Panc1 (cell line): ENCODE data around the gene MINDY4. TPM values are rescaled to one million over a fixed set of nuclear protein-coding genes. Genes with fewer than 3 reads are reported as not detected.

Experiments
- ATAC-seq: fragments of 200-7000 bp; cut with Tn5 transposase; 2 replicates; pipeline ENCODE4 v1.9.1; 2020; ENCODE audit warnings: mild to moderate bottlenecking, moderate library complexity
- BruUV-seq: library from RNA; stranded (reverse); fragments of 400-500 nt; replicated peaks from 2 replicates; lab custom pipeline; 2021; lab: Mats Ljungman, UMichigan
- CTCF ChIA-PET: fragments of 300-600 bp; sonication (Branson Sonifier 250); formaldehyde crosslinking; loops from one replicate; lab custom pipeline; 2022; ENCODE audit warnings: antibody characterized with exemption; lab: Charles Lee
- POLR2A ChIA-PET: fragments of 300-600 bp; sonication (Branson Sonifier 250); formaldehyde crosslinking; loops from one replicate; lab custom pipeline; 2022; ENCODE audit warnings: antibody characterized with exemption; lab: Charles Lee
- DNase-seq: peaks from one replicate; pipeline ENCODE4 v3.0.0-alpha.2; 2010; ENCODE audit warnings: low read depth, low spot score
- H3K27ac ChIP-seq: 2 replicates; pipeline ENCODE4 v1.5.1; 2011; ENCODE audit warnings: mild to moderate bottlenecking, low read length, inconsistent platforms
- H3K27me3 ChIP-seq: fragments of 200-500 bp; sonication (Bioruptor generic); 2 replicates; pipeline ENCODE4 v1.6.0; 2014; ENCODE audit warnings: low read length, inconsistent platforms; ENCODE audit not compliant: control insufficient read depth, insufficient read depth
- H3K36me3 ChIP-seq: fragments of 200-500 bp; sonication (Bioruptor generic); 2 replicates; pipeline ENCODE4 v1.5.1; 2014; ENCODE audit warnings: inconsistent platforms, mild to moderate bottlenecking, low read length, moderate library complexity; ENCODE audit not compliant: control insufficient read depth, insufficient read depth
- H3K4me1 ChIP-seq: 2 replicates; pipeline ENCODE4 v1.5.1; 2011; ENCODE audit warnings: inconsistent platforms, mild to moderate bottlenecking, low read length, moderate library complexity; ENCODE audit not compliant: control insufficient read depth, insufficient read depth
- H3K4me3 ChIP-seq, 2 experiments: 2 replicates each; pipeline ENCODE4 v1.5.1; 2011 to 2012; ENCODE audit warnings: low read depth in 2 of 2, low read length in 2 of 2, mild to moderate bottlenecking in 2 of 2, inconsistent platforms in 1 of 2, moderate library complexity in 1 of 2
- H3K9me3 ChIP-seq: fragments of 200-500 bp; sonication (Bioruptor generic); 2 replicates; pipeline ENCODE4 v1.5.1; 2014; ENCODE audit warnings: low read depth, mild to moderate bottlenecking, inconsistent platforms, low read length, moderate library complexity; ENCODE audit not compliant: control insufficient read depth, insufficient read depth
- POLR2AphosphoS5 ChIP-seq: IDR thresholded peaks from 2 replicates; pipeline ENCODE4 v1.6.1; 2012; ENCODE audit warnings: mild to moderate bottlenecking, low read depth, low read length, moderate library complexity
- SIN3A ChIP-seq: IDR thresholded peaks from 2 replicates; pipeline ENCODE4 v1.6.1; 2012; ENCODE audit warnings: low read depth, mild to moderate bottlenecking, low read length, moderate library complexity, borderline replicate concordance; ENCODE audit not compliant: insufficient read depth
- TCF7L2 ChIP-seq: IDR thresholded peaks from 2 replicates; pipeline ENCODE4 v1.6.1; 2011; ENCODE audit warnings: mild to moderate bottlenecking, low read depth, low read length, inconsistent platforms
- in situ Hi-C: cut with HindIII; loops from 2 replicates; pipeline ENCODE4 v1.10.0; 2016; ENCODE audit warnings: low sequenced_read_pairs, low pct_unique_long_range_greater_than_20kb
- intact Hi-C: fragments of 100-400 bp; cut with micrococcal nuclease; formaldehyde crosslinking; loops from one replicate; pipeline ENCODE4 v1.10.0; 2022; ENCODE audit not compliant: unreplicated experiment
- total RNA-seq: library from RNA; stranded (reverse); gene quantifications from one replicate; pipeline ENCODE4 v1.2.1, GENCODE V29; 2021; ENCODE audit not compliant: unreplicated experiment
- TF ChIP-seq, protein P1 (sequence below), 2 experiments: IDR thresholded peaks; 2 replicates each; pipeline ENCODE4 v1.6.1; 2011 to 2012; ENCODE audit warnings: low read depth in 2 of 2, control low read depth in 1 of 2, low read length in 1 of 2, mild to moderate bottlenecking in 1 of 2, moderate library complexity in 1 of 2; ENCODE audit not compliant: insufficient read depth in 1 of 2
- TF ChIP-seq, protein P2 (sequence below): fragments of 450-650 bp; IDR thresholded peaks from 2 replicates; pipeline ENCODE4 v1.5.1; 2017; ENCODE audit warnings: mild to moderate bottlenecking

The MINDY4 gene
- total RNA-seq, 1 experiment from 2014 or later, result 6.2 TPM

DNA sequence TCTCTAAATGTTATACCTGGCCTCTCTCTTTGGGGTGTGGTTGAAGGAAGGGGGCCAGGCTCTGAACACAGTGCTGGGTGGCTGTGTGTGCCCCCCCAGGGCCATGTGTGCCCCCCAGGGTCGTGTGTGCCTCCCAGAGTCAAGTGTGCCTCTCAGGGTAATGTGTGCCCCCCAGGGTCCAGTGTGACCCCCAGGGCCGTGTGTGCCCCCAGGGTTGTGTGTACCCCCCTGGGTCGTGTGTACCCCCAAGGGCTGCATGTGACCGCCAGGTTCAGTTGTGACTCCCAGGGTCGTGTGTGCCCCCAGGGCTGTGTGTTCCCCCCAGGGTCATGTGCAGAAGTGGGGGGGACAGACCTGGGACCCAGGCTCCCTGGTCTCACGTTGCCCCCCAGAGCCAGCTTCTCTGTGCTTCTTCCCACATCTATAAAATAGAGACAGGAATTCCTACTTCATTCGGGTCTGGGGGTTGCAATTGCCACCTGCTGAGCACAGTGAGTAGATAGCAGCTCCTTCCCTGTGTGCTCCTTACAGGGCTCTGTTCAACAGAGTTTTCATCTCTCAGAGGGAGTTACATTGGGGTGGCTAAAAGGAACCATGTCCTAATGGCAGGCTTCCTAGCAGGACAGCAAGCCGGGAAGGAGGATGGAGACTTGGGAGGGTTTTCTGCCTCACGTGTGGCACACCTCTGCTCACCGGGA is 99.8 kb downstream of the MINDY4 start:
- H3K4me3 ChIP-seq, result no peak overlapping the region
- intact Hi-C loops, result no loop called here
- H3K27ac ChIP-seq, result no peak overlapping the region
- no peaks in the 10 kb centered on the region for H3K27me3 ChIP-seq
- CTCF ChIA-PET, result no interaction called here
- no TSS peak for BruUV-seq
- in situ Hi-C loops, result no loop called here
- POLR2A ChIA-PET, result interaction anchor here (0.6 kb wide), 1 partner anchor 534 kb away, joined by 3 read pairs; no protein-coding TSS in a partner anchor
- ATAC-seq (no peak), DNase-seq (no peak)
- H3K4me1 ChIP-seq, result no peaks in the 10 kb centered on the region
- H3K9me3 ChIP-seq, result no peaks in the 10 kb centered on the region
- TF ChIP-seq, protein P1, sequence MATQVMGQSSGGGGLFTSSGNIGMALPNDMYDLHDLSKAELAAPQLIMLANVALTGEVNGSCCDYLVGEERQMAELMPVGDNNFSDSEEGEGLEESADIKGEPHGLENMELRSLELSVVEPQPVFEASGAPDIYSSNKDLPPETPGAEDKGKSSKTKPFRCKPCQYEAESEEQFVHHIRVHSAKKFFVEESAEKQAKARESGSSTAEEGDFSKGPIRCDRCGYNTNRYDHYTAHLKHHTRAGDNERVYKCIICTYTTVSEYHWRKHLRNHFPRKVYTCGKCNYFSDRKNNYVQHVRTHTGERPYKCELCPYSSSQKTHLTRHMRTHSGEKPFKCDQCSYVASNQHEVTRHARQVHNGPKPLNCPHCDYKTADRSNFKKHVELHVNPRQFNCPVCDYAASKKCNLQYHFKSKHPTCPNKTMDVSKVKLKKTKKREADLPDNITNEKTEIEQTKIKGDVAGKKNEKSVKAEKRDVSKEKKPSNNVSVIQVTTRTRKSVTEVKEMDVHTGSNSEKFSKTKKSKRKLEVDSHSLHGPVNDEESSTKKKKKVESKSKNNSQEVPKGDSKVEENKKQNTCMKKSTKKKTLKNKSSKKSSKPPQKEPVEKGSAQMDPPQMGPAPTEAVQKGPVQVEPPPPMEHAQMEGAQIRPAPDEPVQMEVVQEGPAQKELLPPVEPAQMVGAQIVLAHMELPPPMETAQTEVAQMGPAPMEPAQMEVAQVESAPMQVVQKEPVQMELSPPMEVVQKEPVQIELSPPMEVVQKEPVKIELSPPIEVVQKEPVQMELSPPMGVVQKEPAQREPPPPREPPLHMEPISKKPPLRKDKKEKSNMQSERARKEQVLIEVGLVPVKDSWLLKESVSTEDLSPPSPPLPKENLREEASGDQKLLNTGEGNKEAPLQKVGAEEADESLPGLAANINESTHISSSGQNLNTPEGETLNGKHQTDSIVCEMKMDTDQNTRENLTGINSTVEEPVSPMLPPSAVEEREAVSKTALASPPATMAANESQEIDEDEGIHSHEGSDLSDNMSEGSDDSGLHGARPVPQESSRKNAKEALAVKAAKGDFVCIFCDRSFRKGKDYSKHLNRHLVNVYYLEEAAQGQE (IDR thresholded peaks at IDR 0.05; ENCODE audit: insufficient read depth in 1 of 2, low read depth in 2 of 2, low read length in 1 of 2), result no peak
- TF ChIP-seq, protein P2, sequence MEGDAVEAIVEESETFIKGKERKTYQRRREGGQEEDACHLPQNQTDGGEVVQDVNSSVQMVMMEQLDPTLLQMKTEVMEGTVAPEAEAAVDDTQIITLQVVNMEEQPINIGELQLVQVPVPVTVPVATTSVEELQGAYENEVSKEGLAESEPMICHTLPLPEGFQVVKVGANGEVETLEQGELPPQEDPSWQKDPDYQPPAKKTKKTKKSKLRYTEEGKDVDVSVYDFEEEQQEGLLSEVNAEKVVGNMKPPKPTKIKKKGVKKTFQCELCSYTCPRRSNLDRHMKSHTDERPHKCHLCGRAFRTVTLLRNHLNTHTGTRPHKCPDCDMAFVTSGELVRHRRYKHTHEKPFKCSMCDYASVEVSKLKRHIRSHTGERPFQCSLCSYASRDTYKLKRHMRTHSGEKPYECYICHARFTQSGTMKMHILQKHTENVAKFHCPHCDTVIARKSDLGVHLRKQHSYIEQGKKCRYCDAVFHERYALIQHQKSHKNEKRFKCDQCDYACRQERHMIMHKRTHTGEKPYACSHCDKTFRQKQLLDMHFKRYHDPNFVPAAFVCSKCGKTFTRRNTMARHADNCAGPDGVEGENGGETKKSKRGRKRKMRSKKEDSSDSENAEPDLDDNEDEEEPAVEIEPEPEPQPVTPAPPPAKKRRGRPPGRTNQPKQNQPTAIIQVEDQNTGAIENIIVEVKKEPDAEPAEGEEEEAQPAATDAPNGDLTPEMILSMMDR, result no peak
- no peak for TF ChIP-seq TCF7L2
- TF ChIP-seq POLR2AphosphoS5, result no peak
- TF ChIP-seq SIN3A, result no peak
- no peaks in the 10 kb centered on the region for H3K36me3 ChIP-seq

DNA sequence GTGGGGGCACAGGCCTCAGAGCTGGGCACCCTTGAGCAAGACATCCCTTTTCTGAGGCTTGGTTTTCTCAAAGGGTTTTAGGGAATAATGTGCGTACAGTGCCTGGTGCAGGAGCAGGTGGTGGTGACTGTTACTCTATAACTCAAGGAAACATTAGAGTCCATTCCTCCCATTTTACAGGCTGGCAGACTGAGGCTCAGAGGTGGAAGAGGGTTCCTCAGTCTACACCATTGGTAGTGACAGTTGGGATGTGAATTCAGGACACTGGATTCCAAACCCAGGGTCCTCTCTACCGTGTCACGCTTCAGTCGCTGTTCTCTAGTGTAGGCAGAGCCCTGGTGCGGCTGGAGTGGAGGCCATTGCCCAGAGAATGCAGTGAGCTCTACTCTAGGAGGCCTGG is 100.4 kb downstream of the MINDY4 start:
- ATAC-seq (no peak), DNase-seq (no peak)
- H3K27ac ChIP-seq, result no peak overlapping the region
- H3K9me3 ChIP-seq, result no peaks in the 10 kb centered on the region
- H3K4me1 ChIP-seq, result no peaks in the 10 kb centered on the region
- TF ChIP-seq SIN3A (no peak), POLR2AphosphoS5 (no peak), TCF7L2 (no peak)
- TF ChIP-seq, protein P1 (IDR thresholded peaks at IDR 0.05; ENCODE audit: insufficient read depth in 1 of 2, low read depth in 2 of 2, low read length in 1 of 2), result no peak
- TF ChIP-seq, protein P2, result no peak
- no peaks in the 10 kb centered on the region for H3K27me3 ChIP-seq
- H3K36me3 ChIP-seq, result no peaks in the 10 kb centered on the region
- ChIA-PET CTCF (no interaction called here), POLR2A (no interaction called here)
- H3K4me3 ChIP-seq, result no peak overlapping the region
- in situ Hi-C loops (no loop called here), intact Hi-C loops (no loop called here)
- BruUV-seq, result no TSS peak
